GM12873 (cell line): ENCODE results near the gene NR2F1-AS1.

ENCODE experiments used
- TF ChIP-seq, protein P1 (sequence below): IDR thresholded peaks from 2 replicates; pipeline ENCODE4 v1.5.1; 2012; ENCODE audit warnings: low read depth, mild to moderate bottlenecking, moderate library complexity, low read length, control low read depth; ENCODE audit not compliant: insufficient read depth; ENCODE audit errors: missing control alignments

Gene NR2F1-AS1

DNA sequence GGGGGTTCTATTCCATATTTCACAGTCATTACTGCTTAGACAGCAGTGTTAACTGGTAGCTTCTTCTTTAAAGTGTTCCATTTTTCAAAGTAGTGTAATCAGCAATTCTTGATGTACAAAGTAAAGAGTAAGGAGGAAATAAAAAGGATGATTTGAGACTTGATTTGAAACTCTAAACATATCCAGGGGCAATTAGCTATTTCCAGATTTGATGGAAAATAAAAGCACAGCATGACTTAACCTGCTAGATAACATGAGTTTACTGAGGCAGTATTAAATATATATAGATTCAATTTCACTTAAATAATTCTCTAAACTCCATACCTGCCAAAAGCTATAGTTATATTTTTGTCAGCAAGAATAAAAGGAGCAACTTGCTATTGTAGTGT, 31.8 kb upstream of the NR2F1-AS1 start:
- TF ChIP-seq, protein P1, sequence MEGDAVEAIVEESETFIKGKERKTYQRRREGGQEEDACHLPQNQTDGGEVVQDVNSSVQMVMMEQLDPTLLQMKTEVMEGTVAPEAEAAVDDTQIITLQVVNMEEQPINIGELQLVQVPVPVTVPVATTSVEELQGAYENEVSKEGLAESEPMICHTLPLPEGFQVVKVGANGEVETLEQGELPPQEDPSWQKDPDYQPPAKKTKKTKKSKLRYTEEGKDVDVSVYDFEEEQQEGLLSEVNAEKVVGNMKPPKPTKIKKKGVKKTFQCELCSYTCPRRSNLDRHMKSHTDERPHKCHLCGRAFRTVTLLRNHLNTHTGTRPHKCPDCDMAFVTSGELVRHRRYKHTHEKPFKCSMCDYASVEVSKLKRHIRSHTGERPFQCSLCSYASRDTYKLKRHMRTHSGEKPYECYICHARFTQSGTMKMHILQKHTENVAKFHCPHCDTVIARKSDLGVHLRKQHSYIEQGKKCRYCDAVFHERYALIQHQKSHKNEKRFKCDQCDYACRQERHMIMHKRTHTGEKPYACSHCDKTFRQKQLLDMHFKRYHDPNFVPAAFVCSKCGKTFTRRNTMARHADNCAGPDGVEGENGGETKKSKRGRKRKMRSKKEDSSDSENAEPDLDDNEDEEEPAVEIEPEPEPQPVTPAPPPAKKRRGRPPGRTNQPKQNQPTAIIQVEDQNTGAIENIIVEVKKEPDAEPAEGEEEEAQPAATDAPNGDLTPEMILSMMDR = no peak

DNA sequence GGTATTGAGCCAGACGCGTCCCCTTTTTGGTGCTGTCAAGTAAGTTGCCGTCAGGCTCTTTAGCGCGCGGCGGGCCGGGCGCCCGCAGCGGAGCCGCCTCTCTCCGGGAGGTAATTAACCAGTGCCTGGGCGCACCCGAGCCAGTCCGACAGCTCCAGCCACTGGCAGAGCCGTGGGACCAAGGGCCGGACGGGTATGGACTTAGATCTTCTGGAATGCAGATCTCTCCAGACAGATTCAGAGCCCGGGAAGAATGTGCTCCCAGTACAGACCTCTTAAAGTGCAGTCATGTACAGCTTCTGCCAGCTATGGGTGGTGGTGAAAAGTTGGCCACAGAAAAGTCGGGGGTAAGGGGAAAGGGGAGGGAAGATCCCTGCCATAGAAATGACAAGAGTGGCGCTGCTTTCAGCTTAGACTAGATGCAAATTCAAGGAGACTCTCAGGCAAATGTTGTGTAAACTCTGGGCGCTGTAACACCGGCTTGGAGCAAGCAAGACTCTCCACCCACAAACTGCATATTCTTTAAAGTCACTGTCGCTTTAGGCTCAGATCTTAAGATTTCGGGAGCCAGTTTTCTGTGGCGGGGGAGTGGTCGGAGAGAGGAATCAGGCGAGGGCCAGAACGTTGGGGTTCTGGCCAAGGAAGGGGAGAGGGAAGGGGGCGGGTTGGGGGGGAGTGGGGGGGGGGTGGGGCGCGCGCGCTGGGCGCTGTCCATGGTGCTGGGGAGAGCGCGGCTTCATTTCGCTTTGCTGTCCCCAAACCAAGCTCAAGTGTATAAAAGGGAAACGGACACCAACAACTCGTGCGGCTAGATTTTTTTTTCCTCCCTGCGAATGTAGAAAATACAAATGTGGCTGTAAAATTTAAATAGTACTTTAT, 31.2 kb upstream of the NR2F1-AS1 start:
- TF ChIP-seq, protein P1 = no peak

DNA sequence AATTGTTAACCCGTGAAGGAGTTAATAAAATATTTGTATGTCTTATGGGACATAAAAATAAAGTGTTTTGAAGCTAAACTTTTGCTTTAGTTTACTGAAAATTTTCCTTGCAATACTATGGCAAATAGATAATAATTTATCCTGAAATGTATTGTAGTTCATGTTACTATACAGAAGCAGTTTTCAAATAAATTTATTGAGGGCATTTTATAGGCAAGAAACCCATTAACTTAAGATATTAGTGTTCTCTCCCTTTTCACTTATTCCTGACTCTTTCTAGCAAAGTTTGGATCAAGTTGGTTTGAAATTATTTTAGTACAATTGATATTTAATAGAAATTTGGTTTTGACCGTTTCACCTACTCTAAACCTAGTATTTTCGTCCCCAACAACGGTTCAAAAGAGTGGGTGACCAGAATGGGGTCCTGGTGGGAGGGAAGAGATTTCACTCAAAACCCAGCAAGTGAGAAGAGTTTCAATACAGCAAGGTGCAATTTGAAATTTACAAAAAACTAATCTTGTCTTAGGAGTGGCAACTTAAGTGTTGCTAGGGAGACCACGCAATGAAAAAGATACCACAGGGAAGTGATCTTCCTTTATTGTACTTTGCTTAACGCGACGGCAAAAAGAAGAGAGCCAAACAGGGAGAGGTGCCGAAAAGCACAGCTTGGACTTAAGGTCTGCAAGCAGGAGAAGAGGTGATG, 30.4 kb upstream of the NR2F1-AS1 start:
- TF ChIP-seq, protein P1 = no peak

DNA sequence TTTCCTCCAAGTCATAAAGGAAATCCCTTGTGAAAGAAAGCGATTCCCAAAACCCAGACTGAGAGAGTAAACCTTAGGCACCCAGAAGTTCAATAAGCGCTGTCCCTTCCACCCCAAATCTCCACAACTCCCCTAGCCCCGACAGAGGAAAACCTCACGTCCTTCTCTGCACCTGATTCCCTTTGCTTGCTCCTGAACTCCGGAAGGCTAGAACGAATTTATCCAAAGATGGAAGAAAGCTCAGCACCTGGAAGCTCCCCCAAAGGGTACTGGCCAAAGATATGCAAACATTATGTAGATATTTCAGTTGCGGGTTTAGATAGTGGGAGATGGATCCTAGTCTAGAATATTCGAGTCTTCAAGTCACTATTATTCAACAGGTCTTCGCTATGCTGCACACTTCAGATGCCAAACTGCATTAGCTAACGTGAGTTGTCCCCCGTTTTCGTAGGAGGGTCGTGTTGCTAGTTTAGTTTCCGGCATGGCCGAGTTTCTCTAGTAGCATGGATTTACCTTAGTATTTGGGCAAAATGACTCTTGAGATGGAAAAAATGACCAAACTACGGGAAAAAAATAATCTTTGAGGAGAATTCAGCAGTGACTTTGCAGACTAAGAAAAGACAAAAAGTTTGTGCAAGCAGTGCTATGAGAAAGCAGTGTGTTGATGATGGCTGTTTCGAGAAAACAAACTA, 29.7 kb upstream of the NR2F1-AS1 start:
- TF ChIP-seq, protein P1 = no peak

DNA sequence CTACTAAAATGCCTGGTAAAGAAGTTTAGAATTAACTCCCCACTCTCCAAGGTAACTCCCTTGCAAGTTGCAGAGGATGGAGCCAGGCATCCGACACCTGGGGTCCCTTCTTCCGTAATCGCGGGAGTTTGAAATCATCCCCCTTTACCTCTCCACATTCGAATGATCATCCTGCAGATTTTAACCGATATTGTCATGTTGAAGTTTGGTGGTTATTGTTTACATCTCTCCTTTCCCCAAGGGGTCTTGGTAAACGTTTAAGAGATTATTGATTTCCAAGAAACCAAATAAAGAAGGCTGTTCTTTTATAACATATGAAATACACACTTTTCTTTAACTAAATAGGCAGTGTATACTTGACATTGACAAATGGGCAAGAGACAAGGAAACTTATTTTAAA, 28.7 kb upstream of the NR2F1-AS1 start:
- TF ChIP-seq, protein P1 = no peak

DNA sequence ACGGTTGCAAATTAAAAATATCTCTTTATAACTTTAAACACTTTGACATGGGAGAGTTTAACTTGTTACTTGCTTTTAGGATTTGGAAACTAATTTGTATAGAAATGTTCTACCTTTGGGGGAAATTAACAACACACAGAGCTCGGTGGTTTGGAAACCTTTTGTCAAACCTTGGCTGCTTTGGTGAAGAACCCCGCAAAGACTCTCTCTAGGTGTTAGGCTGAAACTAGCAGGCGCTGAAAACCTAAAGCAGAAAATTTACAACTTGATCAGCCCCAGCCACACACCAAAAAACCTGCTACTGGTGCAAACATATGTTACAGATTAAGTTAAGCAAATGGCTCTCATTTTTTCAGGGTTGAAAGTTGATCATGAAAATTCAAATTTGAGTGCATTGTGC, 27.8 kb upstream of the NR2F1-AS1 start:
- TF ChIP-seq, protein P1 = no peak
